Duodenal mucosa (tissue), 2 donors: ENCODE results near the gene CKS2.
"Not testable (repeated sequence)": the region's sequence is repeated elsewhere in the genome, so short reads cannot be mapped to it uniquely, and the experiment has no call there.

Experiments used
- H3K27ac ChIP-seq: one replicate; pipeline ENCODE4 v1.7.0; 2013; ENCODE audit warnings: low read depth, low read length
- H3K27me3 ChIP-seq, 2 donors: one replicate each; pipeline ENCODE4 v1.7.0; 2013; ENCODE audit warnings: low read length in 2 of 2, control low read depth in 1 of 2; ENCODE audit not compliant: insufficient read depth in 2 of 2, control insufficient read depth in 1 of 2
- H3K36me3 ChIP-seq, 2 donors: one replicate each; pipeline ENCODE4 v1.7.0; 2013; ENCODE audit warnings: low read length in 2 of 2, control low read depth in 1 of 2; ENCODE audit not compliant: insufficient read depth in 2 of 2, control insufficient read depth in 1 of 2
- H3K4me1 ChIP-seq, 2 donors: one replicate each; pipeline ENCODE4 v1.7.0; 2013; ENCODE audit warnings: low read length in 2 of 2, control low read depth in 1 of 2; ENCODE audit not compliant: insufficient read depth in 2 of 2, control insufficient read depth in 1 of 2
- H3K4me3 ChIP-seq, 2 donors: one replicate each; pipeline ENCODE4 v1.7.0; 2013; ENCODE audit warnings: low read length in 2 of 2, low read depth in 1 of 2
- H3K9ac ChIP-seq, 2 donors: one replicate each; pipeline ENCODE4 v1.7.0; 2013; ENCODE audit warnings: low read length in 2 of 2, low read depth in 1 of 2
- H3K9me3 ChIP-seq, 2 donors: one replicate each; pipeline ENCODE4 v1.7.0; 2013; ENCODE audit warnings: low read length in 2 of 2, control low read depth in 1 of 2; ENCODE audit not compliant: control insufficient read depth in 1 of 2

Gene CKS2

GRCh38 chr9:89343812-89344211, 32.8 kb downstream of the CKS2 start:
- H3K9me3 ChIP-seq, H3K4me1 ChIP-seq, H3K27me3 ChIP-seq, H3K4me3 ChIP-seq, H3K9ac ChIP-seq, H3K27ac ChIP-seq: not testable (repeated sequence)
- H3K36me3 ChIP-seq: peaks cover 44 to 87% of the 10 kb centered on the region in 2 donors

GRCh38 chr9:89345476-89345875, 34.5 kb downstream of the CKS2 start:
- Histone ChIP-seq H3K4me3 (no peak overlapping the region), H3K4me1 (no peaks in the 10 kb centered on the region), H3K27me3 (no peaks in the 10 kb centered on the region), H3K9ac (no peak overlapping the region), H3K9me3 (no peaks in the 10 kb centered on the region), H3K27ac (no peak overlapping the region), H3K36me3 (peaks cover 54 to 95% of the 10 kb centered on the region in 2 donors)

- no peak overlapping the region for H3K9ac ChIP-seq
- no peaks in the 10 kb centered on the region for H3K4me1 ChIP-seq
- peaks cover 56 to 95% of the 10 kb centered on the region in 2 donors for H3K36me3 ChIP-seq
- no peak overlapping the region for H3K4me3 ChIP-seq
- no peaks in the 10 kb centered on the region for H3K9me3 ChIP-seq
- H3K27ac ChIP-seq: no peak overlapping the region
- H3K27me3 ChIP-seq: no peaks in the 10 kb centered on the region
Observed at GRCh38 chr9:89346696-89347095, 35.7 kb downstream of the CKS2 start.

- H3K27me3 ChIP-seq: no peaks in the 10 kb centered on the region
- no peak overlapping the region for H3K9ac ChIP-seq
- no peak overlapping the region for H3K4me3 ChIP-seq
- no peaks in the 10 kb centered on the region for H3K9me3 ChIP-seq
- H3K4me1 ChIP-seq: peaks cover 6 to 7% of the 10 kb centered on the region in 2 donors
- H3K27ac ChIP-seq: no peak overlapping the region
- peaks cover 53 to 93% of the 10 kb centered on the region in 2 donors for H3K36me3 ChIP-seq
Observed at GRCh38 chr9:89347651-89348050, 36.7 kb downstream of the CKS2 start.

- H3K9ac ChIP-seq: no peak overlapping the region
- no peaks in the 10 kb centered on the region for H3K9me3 ChIP-seq
- peaks cover 12 to 16% of the 10 kb centered on the region in 2 donors for H3K4me1 ChIP-seq
- no peak overlapping the region for H3K4me3 ChIP-seq
- no peak overlapping the region for H3K27ac ChIP-seq
- H3K27me3 ChIP-seq: no peaks in the 10 kb centered on the region
- peaks cover 70 to 95% of the 10 kb centered on the region in 2 donors for H3K36me3 ChIP-seq
Observed at GRCh38 chr9:89349607-89350006, 38.6 kb downstream of the CKS2 start.

DNA sequence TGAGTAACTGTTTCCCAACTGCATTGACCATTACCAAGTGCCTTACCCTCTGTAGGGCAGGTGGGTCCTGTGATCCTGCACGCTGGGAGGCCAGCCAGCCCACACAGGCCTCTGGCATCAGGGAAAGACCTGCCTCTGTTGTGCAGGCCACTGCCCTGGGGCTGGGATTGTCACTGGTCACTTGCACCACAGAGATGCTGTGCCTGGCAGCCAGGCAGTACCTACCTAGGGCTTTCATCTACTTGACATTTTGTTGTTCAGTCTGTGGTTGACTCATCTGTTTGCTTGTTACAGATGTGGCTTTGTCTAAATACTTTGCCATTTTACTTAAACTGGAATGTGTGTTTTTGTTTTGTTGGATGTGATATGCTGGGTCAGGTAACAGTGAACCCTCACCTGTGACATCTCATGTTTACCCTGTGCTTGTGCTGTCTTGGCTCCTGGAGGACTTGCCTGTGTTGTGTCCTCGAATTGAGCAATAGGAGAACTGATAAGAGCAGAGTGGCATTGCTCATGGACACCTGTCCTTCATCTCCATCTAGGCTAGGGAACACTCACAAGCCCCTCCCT, 40.1 kb downstream of the CKS2 start:
- Histone ChIP-seq H3K9me3 (no peaks in the 10 kb centered on the region), H3K4me1 (peaks cover 12 to 16% of the 10 kb centered on the region in 2 donors), H3K27me3 (no peaks in the 10 kb centered on the region), H3K9ac (no peak overlapping the region), H3K4me3 (no peak overlapping the region), H3K27ac (no peak overlapping the region), H3K36me3 (peaks cover 79 to 96% of the 10 kb centered on the region in 2 donors)

- H3K4me1 ChIP-seq: peaks cover 12 to 16% of the 10 kb centered on the region in 2 donors
- H3K36me3 ChIP-seq: peaks cover 74 to 96% of the 10 kb centered on the region in 2 donors
- H3K9me3 ChIP-seq: no peaks in the 10 kb centered on the region
- no peaks in the 10 kb centered on the region for H3K27me3 ChIP-seq
- H3K9ac ChIP-seq: no peak overlapping the region
- no peak overlapping the region for H3K27ac ChIP-seq
- no peak overlapping the region for H3K4me3 ChIP-seq
Observed at GRCh38 chr9:89351584-89352300, 40.7 kb downstream of the CKS2 start.

GRCh38 chr9:89352451-89352850, 41.5 kb downstream of the CKS2 start:
- Histone ChIP-seq H3K4me1 (peaks cover 12 to 16% of the 10 kb centered on the region in 2 donors), H3K9ac (no peak overlapping the region), H3K36me3 (peaks cover 77 to 96% of the 10 kb centered on the region in 2 donors), H3K27me3 (no peaks in the 10 kb centered on the region), H3K9me3 (no peaks in the 10 kb centered on the region), H3K27ac (no peak overlapping the region), H3K4me3 (no peak overlapping the region)

GRCh38 chr9:89352874-89353649, 42.1 kb downstream of the CKS2 start:
- peaks cover 12 to 16% of the 10 kb centered on the region in 2 donors for H3K4me1 ChIP-seq
- peaks cover 78 to 96% of the 10 kb centered on the region in 2 donors for H3K36me3 ChIP-seq
- H3K4me3 ChIP-seq: no peak overlapping the region
- H3K9me3 ChIP-seq: no peaks in the 10 kb centered on the region
- H3K27me3 ChIP-seq: no peaks in the 10 kb centered on the region
- H3K27ac ChIP-seq: no peak overlapping the region
- no peak overlapping the region for H3K9ac ChIP-seq

DNA sequence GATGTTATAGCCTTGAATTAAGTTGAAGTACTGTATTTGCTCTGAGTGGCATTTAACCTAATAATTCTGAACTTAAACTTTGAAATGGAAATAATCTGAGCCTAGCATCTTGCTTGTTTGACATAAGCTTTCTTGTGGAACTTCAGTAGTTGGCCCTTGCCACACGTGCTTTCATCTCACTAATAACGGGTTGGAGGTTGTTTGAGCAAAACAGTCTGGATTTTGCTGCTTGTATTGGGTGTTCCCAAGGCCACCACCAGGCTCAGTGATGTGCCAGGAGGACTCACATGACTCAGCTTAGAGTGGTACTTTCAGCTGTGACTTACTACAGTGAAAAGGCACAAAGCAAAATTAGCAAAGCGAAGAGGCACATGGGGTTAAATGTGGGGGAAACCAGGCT, 43.0 kb downstream of the CKS2 start:
- Histone ChIP-seq H3K36me3 (peaks cover 78 to 96% of the 10 kb centered on the region in 2 donors), H3K4me3 (no peak overlapping the region), H3K9ac (no peak overlapping the region), H3K4me1 (peaks cover 12 to 16% of the 10 kb centered on the region in 2 donors), H3K27ac (no peak overlapping the region), H3K27me3 (no peaks in the 10 kb centered on the region), H3K9me3 (no peaks in the 10 kb centered on the region)
